GM18870 (cell line): ENCODE results near the gene HOXD8.

Source experiments
- ATAC-seq: cut with Tn5 transposase; IDR thresholded peaks from one replicate; pipeline ENCODE4 v1.9.1; 2021; ENCODE audit warnings: moderate library complexity; ENCODE audit not compliant: unreplicated experiment

The HOXD8 gene

DNA sequence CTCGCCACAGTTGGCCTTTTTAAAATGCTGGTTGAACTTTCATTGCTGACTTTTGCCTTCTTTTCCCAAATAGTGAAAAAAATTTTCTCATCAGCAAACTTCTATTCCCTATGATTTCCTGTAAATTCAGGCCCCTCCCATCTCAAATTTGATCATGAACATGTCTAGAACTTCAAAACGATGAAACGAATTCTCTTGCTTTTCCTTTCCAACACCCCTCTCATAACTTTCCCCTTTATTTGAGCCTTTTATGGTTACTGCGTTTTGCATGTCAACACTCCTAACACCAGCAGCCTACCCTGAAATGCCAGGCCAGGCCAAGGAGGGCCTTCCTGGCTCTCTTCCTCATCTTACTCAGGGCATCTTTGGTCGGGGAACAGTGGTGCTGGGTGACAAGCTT is 38.6 kb upstream of the HOXD8 start:
- no peak for ATAC-seq

DNA sequence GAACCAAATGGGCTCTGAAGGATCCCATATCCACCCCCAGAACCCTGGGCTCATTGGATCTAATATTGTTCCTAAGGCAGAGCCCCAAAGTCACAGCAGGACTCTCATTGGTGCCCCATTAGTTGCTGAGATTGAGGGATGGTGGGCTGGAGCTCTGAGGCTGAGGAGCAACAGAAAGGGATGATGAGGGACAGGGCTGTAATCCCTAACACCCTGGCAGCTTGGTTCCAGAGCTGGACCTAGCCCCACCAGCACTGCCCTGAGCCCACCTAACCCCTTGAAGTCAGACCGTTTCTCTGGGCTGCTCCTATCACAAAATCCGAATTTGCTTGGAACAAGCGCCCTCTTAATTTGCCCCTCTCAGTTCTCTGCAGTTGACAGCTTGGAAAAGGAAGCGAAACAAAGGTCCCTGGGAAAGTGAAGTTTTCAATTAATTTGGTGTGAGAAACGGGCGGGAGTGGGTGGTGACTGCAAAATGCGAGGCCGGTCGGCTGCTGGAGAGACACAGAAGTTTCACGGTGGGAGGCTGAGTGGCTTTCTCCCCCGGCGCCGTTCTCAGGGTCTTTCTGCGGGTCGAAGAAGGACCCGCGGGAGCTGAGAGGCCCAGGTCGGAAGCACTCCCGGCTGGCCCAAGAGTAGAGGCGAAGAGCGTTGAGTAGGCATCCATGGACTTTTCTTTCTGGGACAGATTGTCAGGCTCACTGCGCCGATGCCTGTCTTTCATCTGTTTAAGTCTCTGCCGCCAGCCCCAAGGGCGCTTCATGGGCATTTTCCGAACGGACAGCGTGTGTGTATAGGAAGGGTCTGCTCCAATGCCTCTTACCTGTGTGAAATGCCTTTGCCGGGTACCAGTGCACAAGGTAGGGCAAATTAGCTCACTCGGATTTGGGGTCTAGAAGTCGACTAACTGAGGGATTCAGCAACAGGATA is 37.9 kb upstream of the HOXD8 start:
- no peak for ATAC-seq

DNA sequence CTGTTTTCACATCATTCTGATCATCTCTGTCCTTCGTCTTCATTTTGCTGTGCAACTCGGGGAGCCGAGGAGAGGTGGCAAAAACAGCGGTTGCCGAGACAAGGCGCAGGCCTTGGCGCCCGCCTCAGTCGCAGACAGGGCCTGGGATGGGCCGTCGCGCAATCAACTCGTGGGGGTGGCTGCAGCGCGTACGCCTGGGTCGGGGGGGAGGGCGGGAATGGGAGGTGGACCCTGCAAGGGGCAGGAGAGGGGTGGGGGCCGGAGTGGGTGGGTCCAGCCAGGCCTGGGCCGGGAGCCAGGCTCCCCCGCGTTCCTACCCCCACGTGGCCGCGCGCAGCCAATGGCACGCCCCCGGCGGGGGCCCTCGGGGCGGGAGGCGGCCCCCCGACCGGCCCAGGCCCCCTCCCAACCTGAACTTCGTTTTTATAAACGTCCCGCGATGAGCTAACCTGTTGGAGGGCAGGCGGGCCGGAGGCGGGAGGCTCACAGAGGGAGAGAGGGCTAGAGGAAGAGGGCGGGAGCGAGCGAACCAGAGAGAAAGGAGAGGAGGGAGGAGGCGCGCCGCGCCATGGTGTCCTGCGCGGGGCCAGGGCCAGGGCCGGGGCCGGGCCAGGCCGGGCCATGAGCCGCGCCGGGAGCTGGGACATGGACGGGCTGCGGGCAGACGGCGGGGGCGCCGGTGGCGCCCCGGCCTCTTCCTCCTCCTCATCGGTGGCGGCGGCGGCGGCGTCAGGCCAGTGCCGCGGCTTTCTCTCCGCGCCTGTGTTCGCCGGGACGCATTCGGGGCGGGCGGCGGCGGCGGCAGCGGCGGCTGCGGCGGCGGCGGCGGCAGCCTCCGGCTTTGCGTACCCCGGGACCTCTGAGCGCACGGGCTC is 37.0 kb upstream of the HOXD8 start, which contains the start of gene HOXD13:
TSS of gene HOXD13 (plus strand) at position 452 of the 875 bp plus-strand sequence. CDS start at position 622, 170 bp downstream.
- ATAC-seq, result no peak

DNA sequence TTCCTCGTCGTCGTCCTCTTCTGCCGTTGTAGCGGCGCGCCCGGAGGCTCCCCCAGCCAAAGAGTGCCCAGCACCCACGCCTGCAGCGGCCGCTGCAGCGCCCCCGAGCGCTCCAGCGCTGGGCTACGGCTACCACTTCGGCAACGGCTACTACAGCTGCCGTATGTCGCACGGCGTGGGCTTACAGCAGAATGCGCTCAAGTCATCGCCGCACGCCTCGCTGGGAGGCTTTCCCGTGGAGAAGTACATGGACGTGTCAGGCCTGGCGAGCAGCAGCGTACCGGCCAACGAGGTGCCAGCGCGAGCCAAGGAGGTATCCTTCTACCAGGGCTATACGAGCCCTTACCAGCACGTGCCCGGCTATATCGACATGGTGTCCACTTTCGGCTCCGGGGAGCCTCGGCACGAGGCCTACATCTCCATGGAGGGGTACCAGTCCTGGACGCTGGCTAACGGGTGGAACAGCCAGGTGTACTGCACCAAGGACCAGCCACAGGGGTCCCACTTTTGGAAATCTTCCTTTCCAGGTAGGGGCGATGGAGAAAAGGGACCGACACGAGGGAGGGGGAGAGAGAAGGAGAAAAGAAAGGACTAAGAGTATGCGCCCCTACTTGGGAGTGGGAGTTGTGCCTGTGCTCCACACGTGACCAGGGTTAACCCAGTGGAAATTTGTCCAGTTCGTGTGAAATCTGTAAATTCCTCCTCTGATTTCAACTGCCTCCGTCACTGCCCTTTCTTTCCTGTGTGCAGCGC is 36.2 kb upstream of the HOXD8 start:
- ATAC-seq, result no peak

DNA sequence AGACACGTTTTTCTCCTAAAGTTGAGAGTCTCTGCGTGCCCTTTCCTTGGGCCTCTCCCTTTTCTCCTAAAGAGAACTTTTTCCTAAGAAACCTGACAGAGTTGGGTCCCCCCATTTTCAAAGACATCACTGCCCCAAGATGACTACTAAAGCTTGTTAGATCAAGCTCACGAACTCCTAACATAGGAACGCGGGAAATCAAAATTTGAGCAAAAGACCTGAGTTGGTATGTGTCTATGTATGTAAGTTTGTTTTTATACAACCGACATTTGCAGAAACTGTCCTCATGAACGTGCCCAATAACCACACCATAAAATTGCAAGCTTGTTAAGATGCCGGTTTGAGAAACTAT is 35.6 kb upstream of the HOXD8 start:
- no peak for ATAC-seq

DNA sequence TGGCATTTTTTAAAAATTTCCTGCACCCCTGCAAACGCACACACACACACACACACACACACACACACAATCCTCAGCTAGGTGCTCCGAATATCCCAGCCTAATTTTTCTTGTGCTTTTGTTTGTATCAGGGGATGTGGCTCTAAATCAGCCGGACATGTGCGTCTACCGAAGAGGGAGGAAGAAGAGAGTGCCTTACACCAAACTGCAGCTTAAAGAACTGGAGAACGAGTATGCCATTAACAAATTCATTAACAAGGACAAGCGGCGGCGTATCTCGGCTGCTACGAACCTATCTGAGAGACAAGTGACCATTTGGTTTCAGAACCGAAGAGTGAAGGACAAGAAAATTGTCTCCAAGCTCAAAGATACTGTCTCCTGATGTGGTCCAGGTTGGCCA is 35.2 kb upstream of the HOXD8 start:
- no peak for ATAC-seq

DNA sequence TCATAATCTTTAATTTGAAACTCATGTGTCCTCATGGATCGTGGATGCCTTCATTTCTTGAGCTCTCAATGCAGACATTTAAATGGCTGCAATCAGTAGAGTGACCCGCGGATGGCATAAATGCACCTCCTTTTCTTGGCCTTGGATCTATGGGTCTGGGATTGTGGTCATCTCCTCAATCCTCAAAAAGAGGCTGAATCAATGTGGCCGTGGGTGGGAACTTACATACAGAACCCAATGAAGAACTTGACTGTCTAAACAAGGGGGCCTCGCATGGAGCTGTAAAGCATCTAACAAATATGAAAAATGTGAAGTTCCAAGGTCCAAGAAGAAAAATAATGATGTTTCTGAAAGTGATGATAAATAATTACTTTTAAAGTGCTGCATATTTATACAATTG is 34.1 kb upstream of the HOXD8 start:
- ATAC-seq, result no peak

DNA sequence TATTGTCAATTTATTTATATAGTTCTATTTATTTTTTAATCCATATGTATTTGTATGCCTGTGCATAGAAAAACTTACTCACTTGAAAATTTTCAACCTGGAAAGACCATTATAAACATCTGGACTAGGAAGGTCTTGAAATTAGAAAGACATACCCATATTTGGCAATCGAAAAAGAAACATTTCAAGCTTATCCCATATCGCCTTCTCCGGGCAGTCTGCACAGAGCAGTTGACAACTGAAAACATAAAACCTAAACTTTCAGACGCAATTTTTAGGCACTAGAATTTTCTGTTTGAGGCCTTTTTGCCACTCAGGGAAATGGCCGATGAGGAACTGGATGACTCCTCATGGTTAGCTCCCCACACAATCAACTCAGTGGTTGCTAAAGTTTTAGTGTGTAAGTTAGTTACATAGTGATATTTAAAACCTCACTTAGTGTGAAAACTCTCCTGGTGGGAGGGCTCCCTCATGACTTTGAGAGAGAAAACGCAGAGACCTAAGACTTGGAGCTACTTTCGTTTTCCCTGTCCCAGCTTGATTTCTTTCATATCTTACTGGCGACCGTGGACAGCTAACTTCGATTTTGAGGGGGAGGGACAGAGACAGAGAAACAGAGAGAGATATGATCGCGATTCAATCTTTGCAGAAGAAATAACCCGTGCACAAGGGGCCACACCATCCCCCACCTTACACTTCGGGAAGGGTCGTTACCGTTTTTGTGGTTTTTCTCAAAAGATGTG is 33.1 kb upstream of the HOXD8 start:
- ATAC-seq, result no peak

DNA sequence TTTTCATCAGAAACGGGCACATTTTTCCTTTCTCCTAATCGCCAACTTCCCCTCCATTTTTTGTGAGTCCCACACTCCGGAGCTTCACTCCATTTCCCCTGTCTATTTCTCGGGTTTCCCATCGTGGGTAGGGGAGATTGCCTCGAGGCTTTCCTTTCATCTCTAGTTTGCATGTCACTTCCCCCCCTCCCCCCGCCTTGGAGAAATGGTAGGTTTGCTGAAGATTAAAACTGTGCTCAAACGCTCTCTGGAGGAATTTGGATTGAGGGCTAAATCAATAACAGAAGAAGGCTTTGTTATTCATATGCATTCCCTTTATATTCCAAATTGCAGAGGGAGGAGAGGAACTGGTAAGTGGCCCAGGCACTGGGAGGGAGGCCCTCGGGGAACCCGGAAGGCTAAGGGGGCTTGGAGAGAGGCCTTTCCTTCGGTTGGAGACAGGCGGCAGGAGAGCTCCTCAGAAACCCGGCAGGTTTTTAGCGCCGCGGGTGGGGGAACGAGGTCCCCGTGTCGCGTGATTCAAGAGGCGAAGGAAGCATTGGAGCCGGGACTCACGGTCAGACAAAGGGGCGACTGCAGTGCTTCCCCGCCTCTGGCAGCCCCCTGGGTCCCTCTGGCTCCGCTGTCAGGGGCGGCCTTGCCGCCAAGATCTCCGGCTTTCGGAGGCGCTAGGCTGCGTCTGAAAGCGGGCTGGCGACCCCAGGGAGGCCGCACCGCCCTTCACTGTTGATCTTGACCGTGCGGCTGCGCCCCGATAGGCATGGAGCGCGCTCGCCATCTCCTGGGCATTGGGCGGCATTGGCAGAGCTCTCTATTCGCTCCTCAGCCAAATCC is 32.3 kb upstream of the HOXD8 start:
- no peak for ATAC-seq

DNA sequence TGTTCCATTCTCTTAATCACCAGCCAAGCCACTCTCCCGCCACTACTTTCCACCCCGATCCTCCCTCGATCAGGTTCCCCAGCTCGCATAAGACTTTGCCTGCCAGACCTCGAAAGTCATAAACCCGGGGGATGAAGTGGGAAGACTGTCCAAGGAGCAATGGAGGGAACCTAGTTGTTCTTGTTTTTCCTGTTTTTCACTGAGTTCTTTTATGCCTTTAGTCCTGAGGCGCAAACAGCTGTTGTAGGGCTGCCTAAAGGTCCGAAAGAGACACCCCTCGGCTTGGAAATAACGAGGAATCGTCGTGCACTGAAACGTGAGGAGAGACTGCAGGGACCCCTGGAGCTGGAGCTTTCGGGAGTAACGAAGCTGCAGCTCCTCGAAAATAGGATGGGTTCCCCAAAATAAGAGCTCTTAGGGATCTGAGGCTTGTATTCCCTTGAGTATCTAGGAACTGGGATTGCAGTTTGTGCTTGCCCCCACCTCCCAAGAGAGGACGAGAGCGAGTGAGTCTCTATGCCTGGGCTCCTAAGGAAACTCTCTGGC is 31.6 kb upstream of the HOXD8 start:
- ATAC-seq, result no peak

DNA sequence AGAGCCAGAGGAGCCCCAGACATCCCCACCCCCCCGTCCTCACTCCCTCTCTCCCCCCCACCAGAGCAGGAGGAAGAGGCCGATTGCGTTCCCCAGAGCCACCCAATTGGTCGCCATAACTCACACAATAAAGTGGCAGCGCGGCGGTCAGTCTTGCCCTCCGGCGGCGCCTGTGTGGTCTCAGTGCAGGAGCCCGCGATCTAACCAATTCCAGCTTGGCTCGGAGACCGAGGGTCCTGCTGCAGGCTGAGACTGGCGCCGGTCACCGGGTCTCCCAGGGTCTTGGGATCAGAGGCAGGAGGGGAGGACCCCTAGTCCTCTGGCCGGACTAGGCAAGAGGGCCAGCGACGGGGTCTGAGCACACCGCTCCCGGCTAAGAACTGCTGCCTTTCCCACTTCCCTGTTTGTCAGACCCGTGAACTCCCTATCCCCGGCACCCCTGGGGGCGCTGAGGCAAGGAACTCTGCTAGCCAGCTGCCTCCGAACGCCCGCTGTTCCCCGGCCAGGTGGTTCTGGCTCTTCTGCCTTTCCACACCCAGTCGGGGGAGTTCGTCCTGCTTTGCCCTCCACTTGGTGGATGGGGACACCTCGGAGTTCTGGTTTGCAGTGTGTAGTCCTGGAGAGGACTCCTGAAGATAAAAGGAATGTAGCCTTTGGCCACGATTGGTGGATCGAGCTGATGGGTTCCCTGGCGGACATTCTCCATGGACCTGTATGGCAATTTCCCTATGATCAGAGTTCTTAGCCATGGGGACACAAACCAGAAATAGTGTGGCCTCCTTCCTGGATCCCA is 30.9 kb upstream of the HOXD8 start:
- ATAC-seq, result no peak

DNA sequence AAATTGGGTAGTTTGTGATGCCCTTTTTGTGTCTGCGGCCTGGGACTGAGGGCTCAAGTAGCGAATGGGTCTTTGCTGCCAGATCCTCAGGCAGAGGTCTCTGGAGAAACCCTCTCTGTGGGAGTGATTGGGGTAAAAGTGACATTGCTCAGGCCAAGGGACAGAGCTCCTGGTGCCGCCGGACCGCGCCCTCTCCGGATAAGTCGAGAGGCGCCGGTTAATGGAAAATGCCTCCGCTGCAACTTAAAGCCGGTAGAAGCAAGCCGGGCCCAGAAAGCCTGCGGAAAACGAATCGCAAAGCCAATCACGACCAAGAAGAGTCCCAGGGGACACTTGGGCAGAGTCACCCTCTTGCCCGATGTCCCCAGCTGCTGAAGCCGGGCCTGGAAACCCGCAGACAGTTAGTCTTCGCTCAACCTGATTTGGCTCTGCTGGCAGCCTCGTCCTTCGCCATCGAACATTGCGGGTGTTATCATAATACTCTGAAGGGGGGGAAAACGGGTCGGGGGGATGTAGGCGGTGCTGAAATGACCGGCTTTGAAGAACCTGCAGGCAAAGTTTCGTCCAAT is 30.3 kb upstream of the HOXD8 start:
- ATAC-seq, result no peak

DNA sequence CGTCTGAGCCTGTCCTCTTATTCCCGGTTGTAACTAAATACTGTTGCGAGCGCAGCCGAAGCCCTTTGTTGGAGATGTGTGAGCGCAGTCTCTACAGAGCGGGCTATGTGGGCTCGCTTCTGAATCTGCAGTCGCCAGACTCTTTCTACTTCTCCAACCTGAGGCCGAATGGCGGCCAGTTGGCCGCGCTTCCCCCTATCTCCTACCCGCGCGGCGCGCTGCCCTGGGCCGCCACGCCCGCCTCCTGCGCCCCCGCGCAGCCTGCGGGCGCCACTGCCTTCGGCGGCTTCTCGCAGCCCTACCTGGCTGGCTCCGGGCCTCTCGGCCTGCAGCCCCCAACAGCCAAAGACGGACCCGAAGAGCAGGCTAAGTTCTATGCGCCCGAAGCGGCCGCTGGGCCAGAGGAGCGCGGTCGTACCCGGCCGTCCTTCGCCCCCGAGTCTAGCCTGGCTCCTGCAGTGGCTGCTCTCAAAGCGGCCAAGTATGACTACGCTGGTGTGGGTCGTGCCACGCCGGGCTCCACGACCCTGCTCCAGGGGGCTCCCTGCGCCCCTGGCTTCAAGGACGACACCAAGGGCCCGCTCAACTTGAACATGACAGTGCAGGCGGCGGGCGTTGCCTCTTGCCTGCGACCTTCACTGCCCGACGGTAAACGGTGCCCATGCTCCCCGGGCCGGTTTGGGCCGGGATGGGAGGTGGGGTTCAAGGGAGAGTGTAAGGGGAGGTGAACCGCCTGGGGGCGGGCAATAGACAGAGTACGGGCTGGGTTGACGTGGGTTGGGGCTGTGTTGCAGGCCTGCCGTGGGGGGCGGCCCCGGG is 29.6 kb upstream of the HOXD8 start, which contains the start of gene HOXD12:
TSS of gene HOXD12 (plus strand) at position 68 of the 819 bp plus-strand sequence. CDS start at position 75, 7 bp downstream.
- ATAC-seq, result no peak

DNA sequence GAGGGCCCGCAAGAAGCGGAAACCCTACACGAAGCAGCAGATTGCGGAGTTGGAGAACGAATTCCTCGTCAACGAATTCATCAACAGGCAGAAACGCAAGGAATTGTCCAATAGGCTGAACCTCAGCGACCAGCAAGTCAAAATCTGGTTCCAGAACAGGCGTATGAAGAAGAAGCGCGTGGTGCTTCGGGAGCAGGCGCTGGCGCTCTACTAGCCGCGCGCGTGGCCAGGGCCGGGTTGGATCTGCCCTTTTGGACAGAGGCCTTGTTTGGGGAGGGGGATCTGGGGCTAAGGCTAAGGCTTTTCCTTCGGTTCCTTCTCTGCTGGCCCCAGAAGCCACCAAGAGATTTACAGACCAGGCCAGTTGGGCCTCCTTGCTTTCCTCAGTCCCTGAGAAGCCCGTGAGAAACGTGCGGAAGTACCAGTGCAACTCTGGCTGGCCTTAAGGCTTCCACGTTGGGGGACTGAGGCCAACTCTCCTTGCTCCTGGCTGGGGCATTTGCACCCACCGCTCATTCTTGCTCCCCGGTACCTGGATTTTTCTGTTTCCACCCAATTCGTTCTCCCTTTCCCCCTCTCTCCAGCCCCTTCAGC is 28.9 kb upstream of the HOXD8 start:
- no peak for ATAC-seq

DNA sequence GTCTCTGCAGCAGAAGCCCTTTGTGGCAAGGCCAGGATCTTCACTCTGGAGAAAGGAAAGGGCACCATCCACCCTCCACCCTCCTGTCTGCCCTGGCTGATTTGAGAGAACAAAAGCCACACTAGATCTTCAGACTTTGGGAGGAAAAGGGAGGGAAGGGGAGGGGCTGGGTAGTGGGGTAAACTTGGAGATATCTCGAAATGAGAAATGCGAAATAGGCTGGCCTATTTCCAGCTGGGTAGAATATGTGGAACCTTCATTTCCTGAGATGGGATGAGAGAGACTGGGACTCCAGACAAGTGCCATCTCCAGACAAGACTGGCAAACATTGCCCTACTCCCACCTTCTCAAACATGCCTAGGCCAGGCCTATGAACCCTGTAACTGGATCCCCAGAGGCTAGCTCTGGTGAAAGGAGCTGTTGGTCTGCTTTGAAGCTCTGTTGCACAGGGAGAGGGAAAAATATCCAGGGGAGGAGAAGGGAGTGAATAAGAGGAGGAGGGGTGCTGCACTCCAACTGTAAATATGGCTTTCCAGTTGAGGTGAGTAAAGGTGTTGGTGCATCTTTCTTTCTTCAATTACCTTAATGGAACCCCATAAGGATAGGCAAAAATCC is 28.2 kb upstream of the HOXD8 start:
- ATAC-seq, result no peak

DNA sequence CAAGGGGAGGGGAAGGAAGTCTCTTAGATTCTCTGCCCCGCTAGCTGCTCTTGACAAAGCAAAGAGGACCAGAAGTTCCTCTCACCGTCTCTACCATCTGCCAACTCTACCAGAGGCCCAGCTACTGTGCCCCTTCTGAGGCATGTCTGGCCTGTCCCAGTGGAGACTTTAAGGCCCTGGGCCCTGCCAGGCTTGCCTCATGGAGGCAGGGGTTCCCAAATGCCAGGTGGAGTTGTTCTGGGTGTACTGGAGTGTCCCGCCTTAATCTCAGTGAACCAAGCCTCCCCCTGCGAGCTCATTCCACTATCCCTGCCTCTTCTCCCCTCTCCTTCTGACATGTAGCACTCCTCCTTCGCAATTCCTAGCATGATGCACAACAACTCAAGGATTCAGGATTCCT is 27.7 kb upstream of the HOXD8 start:
- ATAC-seq, result no peak
